Measurements from ENCODE around the gene SOX11.

SOX11 gene

DNA sequence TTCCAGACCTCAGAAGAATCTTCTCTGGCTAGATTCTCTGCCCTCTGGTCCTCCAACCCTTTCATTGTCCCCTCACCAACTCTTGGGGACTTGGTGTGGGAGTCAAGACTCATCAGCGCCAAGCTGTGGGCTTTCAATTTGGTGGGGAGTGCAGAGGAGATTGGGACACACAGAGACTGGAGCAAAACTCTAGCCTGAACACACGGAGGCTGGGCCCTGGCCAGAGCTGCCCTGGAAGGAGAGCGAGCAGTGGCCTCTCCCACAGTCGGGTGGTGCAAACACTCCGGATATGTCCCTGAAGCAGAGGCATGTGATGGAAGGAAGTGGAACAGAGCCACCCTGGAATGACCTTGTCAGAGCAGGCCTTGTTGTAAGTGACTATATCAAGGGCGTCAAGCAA, 8.7 kb upstream of the SOX11 start:
- DNase-seq (ENCODE audit: low spot score) = no peak
- TF ChIP-seq, protein P1, sequence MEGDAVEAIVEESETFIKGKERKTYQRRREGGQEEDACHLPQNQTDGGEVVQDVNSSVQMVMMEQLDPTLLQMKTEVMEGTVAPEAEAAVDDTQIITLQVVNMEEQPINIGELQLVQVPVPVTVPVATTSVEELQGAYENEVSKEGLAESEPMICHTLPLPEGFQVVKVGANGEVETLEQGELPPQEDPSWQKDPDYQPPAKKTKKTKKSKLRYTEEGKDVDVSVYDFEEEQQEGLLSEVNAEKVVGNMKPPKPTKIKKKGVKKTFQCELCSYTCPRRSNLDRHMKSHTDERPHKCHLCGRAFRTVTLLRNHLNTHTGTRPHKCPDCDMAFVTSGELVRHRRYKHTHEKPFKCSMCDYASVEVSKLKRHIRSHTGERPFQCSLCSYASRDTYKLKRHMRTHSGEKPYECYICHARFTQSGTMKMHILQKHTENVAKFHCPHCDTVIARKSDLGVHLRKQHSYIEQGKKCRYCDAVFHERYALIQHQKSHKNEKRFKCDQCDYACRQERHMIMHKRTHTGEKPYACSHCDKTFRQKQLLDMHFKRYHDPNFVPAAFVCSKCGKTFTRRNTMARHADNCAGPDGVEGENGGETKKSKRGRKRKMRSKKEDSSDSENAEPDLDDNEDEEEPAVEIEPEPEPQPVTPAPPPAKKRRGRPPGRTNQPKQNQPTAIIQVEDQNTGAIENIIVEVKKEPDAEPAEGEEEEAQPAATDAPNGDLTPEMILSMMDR (IDR thresholded peaks at IDR 0.05; ENCODE audit: borderline replicate concordance, control extremely low read depth, extremely low read depth, insufficient read depth, missing control alignments) = no peak
- in situ Hi-C loops (cut with MboI; ENCODE audit: low sequenced_read_pairs, unreplicated experiment) = no loop called here

DNA sequence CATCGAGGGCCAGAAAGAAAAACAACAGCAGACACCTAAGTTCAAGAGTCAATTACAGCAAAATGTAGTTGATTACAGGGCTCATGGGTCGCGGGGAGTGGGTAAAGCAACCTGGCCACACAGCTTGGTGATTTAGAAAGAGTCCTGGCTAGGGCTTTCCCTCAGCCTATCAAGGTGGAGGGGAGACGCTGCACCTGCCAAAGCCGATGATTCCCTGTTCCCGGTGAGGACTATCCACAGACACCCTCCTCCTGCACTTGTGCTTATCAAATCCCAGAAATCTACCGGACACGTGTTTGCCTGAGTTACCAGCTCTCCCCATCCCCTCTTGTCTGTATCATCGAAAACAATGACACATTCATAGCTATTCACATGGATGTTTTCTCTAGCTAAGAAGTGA, 7.0 kb upstream of the SOX11 start:
- no peak for DNase-seq (ENCODE audit: low spot score)
- in situ Hi-C loops (cut with MboI; ENCODE audit: low sequenced_read_pairs, unreplicated experiment) = no loop called here

DNA sequence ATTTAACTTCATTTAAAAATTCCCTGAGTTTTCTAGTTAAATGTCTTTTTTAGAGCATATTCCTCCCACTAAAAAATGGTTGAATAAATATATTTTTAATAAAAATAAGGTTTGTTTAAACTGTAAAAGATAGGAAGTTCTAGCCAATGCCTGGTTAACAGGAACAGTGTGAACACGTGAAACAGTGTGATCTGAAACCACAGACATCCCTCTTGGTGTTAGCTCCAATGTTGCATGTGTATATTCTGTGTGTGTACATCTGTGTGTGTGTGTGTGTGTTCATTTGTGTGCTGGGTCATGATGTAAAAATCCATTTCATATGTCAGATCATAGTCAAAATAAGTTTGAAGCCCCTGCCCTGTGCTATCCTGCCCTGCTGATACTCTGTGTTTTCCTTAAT, 6.1 kb upstream of the SOX11 start:
- TF ChIP-seq, protein P1 (IDR thresholded peaks at IDR 0.05; ENCODE audit: borderline replicate concordance, control extremely low read depth, extremely low read depth, insufficient read depth, missing control alignments) = no peak
- no peak for DNase-seq (ENCODE audit: low spot score)
- in situ Hi-C loops (cut with MboI; ENCODE audit: low sequenced_read_pairs, unreplicated experiment) = no loop called here

More for the DNA sequence above, 7.0 kb upstream of the SOX11 start:
- TF ChIP-seq, protein P1 (IDR thresholded peaks at IDR 0.05; ENCODE audit: borderline replicate concordance, control extremely low read depth, extremely low read depth, insufficient read depth, missing control alignments) = no peak

DNA sequence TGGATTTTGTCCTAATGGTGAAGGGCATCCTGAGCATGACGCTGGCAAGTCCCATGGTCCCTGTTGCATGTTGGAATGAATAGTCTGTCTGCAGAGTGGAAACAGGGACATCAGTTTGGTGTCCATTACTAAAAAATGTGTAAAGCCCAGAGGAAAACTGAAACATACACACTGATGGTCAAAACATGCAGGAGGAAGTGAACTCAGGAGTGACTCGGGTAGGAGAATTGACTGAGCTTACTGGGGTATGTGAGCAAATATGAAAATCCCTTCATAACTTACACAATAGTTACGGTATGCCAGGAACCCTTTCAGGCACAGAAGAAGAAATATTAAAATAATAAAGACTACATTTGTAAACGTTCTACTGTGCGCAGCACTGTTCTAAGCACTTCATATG, 5.6 kb upstream of the SOX11 start:
- in situ Hi-C loops (cut with MboI; ENCODE audit: low sequenced_read_pairs, unreplicated experiment) = no loop called here
- TF ChIP-seq, protein P1 (IDR thresholded peaks at IDR 0.05; ENCODE audit: borderline replicate concordance, control extremely low read depth, extremely low read depth, insufficient read depth, missing control alignments) = no peak
- no peak for DNase-seq (ENCODE audit: low spot score)

DNA sequence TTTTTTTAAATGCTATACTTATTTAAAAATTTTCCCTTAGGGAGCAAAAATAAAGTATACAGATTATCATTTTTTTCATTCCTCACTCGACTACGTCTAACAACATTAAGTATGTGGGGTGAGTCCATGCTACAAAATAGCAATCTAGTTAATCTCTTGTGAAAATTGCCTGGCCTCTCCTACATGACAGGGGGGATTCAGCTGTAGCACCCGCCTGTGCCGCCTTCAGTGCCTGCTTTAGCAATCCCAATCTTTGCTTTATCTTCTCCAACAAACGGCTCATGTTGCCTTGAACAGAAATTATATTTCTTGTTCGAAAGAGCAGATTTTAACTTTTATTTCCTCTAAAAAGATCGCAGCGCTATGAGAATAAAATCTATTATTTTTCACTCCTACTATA, 2.4 kb upstream of the SOX11 start:
- TF ChIP-seq, protein P1 (IDR thresholded peaks at IDR 0.05; ENCODE audit: borderline replicate concordance, control extremely low read depth, extremely low read depth, insufficient read depth, missing control alignments) = no peak
- in situ Hi-C loops (cut with MboI; ENCODE audit: low sequenced_read_pairs, unreplicated experiment) = no loop called here
- DNase-seq (ENCODE audit: low spot score) = no peak

DNA sequence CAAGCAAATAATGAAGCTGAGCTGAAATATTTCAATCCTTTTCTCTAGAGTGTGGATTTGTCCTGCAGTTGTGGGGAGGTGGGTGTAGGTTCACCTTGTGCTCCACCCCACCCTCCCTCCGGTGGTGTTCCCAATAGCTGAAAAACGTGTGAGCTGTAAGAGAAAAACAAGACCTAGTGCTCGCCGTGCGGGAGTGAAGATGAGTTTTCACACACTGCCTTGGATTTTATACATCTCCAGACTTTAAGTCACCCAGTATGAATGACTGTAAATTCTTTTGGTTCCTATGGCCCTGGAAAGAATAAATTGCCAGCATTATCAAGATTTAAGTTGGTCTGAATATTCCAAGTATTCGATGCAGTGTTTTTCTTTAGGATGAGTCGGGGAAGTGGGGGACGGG, 1.9 kb upstream of the SOX11 start:
- no peak for DNase-seq (ENCODE audit: low spot score)
- in situ Hi-C loops (cut with MboI; ENCODE audit: low sequenced_read_pairs, unreplicated experiment) = no loop called here
- TF ChIP-seq, protein P1 (IDR thresholded peaks at IDR 0.05; ENCODE audit: borderline replicate concordance, control extremely low read depth, extremely low read depth, insufficient read depth, missing control alignments) = no peak

DNA sequence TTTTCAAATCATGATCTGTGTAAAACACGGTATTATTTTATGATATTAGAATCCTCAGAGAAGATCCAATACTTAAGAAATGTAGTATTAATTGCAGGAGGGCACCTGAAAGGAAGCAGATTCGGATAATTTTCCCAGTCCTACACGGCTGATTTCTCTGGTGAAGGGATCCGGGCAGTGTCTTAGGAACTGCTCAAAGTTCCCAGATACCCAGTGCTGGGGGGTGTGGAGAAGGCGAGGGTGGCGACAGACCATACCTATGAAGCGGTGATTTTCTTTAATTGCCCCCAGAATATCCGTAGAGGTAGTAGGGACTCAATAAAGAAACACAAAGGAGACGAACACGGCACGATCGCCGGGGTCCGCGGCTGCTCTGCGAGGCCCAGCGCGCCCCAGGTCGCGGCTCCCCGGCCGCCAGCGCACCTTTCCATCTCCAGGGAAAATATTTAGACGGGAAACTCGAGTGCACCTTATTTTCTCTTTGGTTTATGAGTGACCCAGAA, 1.4 kb upstream of the SOX11 start:
- no peak for DNase-seq (ENCODE audit: low spot score)
- in situ Hi-C loops (cut with MboI; ENCODE audit: low sequenced_read_pairs, unreplicated experiment) = no loop called here
- TF ChIP-seq, protein P1 (IDR thresholded peaks at IDR 0.05; ENCODE audit: borderline replicate concordance, control extremely low read depth, extremely low read depth, insufficient read depth, missing control alignments) = no peak
